Right hindlimb (tissue), 1 donor: Measurements from ENCODE around the gene NTF4.
A peak's percentile ranks its signal among the peaks of the same experiment; 100 is the strongest.
"Not testable (repeated sequence)": the region's sequence is repeated elsewhere in the genome, so short reads cannot be mapped to it uniquely, and the experiment has no call there.

Experiments
- DNase-seq: peaks from one replicate; pipeline ENCODE4 v3.0.0-alpha.2; 2018

The NTF4 gene

GRCh38 chr19:49086296-49086695 lies 21.7 kb upstream of the NTF4 start:
- DNase-seq: no peak

GRCh38 chr19:49085868-49086232 lies 21.2 kb upstream of the NTF4 start:
- no peak for DNase-seq

GRCh38 chr19:49085020-49085867 lies 20.6 kb upstream of the NTF4 start, which contains the start of gene SNRNP70:
SNRNP70 (plus strand) TSS chr19:49085451; CDS start chr19:49086415, 964 bp downstream.
- DNase-seq: peak; percentile 99

- DNase-seq: no peak
These were observed 19.8 kb upstream of the NTF4 start for GRCh38 chr19:49084206-49085019.

- DNase-seq: no peak
These were observed 16.7 kb upstream of the NTF4 start for GRCh38 chr19:49081273-49081672.

GRCh38 chr19:49080392-49080791 lies 15.8 kb upstream of the NTF4 start:
- no peak for DNase-seq

- peak; percentile 55 for DNase-seq
These were observed 10.3 kb upstream of the NTF4 start for GRCh38 chr19:49074869-49075268.

- DNase-seq: no peak
These were observed 9.1 kb upstream of the NTF4 start for GRCh38 chr19:49073514-49074378.

GRCh38 chr19:49071860-49072547 lies 7.4 kb upstream of the NTF4 start:
- no peak for DNase-seq

- no peak for DNase-seq
These were observed 5.8 kb upstream of the NTF4 start for GRCh38 chr19:49070416-49070815.

- no peak for DNase-seq
These were observed 4.4 kb upstream of the NTF4 start for GRCh38 chr19:49069026-49069425.

- DNase-seq: no peak
These were observed 2.9 kb upstream of the NTF4 start for GRCh38 chr19:49067554-49067953.

- no peak for DNase-seq
These were observed 1.4 kb upstream of the NTF4 start for GRCh38 chr19:49065905-49066512.

GRCh38 chr19:49064029-49064629 lies 489 bp downstream of the NTF4 start:
- DNase-seq: no peak

GRCh38 chr19:49061445-49061844 lies 3.2 kb downstream of the NTF4 start:
- no peak for DNase-seq

GRCh38 chr19:49061000-49061399 lies 3.6 kb downstream of the NTF4 start:
- no peak for DNase-seq

GRCh38 chr19:49059053-49059452 lies 5.6 kb downstream of the NTF4 start:
- DNase-seq: no peak

- DNase-seq: no peak
These were observed 6.1 kb downstream of the NTF4 start for GRCh38 chr19:49058562-49058961.

GRCh38 chr19:49057636-49058234 lies 6.9 kb downstream of the NTF4 start, which contains the start of gene CGB7:
CGB7 (minus strand) TSS chr19:49057749; CDS start chr19:49055375, 2,374 bp downstream.
- DNase-seq: peak; percentile 59

- not testable (repeated sequence) for DNase-seq
These were observed 7.6 kb downstream of the NTF4 start for GRCh38 chr19:49056902-49057596.
